ENCODE measurements around the gene CAMK2G.

- TF ChIP-seq CTCF (IDR thresholded peaks at IDR 0.05): no peak
- no peak for TF ChIP-seq POLR2A (IDR thresholded peaks at IDR 0.05)
Observed at GRCh38 chr10:73881221-73881919, 7.0 kb upstream of the CAMK2G start.
